NOMO-1 treated with dmso at 0.1 percent for 144 hours (cell line): ENCODE results near the gene PHF21A.
"Not testable (repeated sequence)": the region's sequence is repeated elsewhere in the genome, so short reads cannot be mapped to it uniquely, and the experiment has no call there.

Experiments
- DNase-seq: peaks from one replicate; lab custom pipeline; 2025; ENCODE audit not compliant: unreplicated experiment; lab: John Stamatoyannopoulos, UW

Gene PHF21A

DNA sequence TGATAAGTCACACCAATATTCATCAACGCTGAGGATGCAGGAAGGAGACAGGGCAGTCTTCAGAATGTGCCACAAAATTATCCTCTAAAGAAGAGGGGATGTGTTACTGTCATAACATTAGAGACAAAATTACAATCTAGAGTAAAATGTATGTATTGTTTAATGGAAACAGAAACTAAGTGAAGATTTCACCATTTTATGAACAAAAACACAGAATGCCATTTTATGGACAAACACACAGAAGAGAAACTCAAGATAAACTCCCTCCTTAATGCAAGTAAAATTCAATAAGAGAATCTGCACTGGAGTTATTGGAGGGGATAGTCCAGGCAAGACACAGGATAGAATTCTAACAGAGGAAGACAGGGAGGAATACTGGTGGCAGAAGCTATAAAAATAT lies 136.0 kb downstream of the PHF21A start:
- DNase-seq, result no peak

DNA sequence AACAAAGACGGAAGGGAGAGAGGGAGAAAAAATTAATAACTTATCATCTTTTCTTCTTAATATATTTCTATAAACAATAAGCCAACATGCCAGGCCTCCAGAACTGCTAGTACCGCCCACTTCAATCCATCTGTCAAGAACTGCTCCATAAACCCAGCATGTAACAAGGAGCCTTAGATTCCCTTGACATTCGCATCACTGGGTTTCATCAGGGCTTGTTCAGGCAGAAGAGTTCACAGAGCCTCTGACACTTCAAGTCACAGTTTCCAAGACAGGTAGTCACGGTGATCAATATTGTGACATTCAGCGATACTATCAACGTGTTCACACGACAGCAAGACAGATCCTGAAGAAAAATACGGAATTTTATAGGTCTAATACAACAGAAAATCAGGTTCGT lies 137.1 kb downstream of the PHF21A start:
- DNase-seq, result no peak

DNA sequence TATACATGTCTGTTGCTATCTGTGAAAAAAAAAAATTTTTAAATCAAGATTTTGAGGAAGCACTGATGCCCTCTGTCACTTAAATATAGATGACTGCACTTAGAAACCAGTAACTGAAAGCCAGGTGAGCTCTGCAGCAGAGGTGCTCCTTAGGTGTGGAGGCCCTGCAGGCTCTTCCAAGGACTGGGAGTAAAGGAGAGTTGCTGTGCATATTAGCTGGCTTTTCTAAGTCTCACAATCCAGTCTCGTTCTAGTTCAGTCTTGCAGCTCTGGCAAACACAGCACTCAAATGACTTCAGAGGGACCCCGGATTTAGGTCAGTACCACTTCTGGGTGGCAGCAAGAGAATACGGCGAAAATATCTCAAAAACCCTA lies 137.8 kb downstream of the PHF21A start:
- no peak for DNase-seq

DNA sequence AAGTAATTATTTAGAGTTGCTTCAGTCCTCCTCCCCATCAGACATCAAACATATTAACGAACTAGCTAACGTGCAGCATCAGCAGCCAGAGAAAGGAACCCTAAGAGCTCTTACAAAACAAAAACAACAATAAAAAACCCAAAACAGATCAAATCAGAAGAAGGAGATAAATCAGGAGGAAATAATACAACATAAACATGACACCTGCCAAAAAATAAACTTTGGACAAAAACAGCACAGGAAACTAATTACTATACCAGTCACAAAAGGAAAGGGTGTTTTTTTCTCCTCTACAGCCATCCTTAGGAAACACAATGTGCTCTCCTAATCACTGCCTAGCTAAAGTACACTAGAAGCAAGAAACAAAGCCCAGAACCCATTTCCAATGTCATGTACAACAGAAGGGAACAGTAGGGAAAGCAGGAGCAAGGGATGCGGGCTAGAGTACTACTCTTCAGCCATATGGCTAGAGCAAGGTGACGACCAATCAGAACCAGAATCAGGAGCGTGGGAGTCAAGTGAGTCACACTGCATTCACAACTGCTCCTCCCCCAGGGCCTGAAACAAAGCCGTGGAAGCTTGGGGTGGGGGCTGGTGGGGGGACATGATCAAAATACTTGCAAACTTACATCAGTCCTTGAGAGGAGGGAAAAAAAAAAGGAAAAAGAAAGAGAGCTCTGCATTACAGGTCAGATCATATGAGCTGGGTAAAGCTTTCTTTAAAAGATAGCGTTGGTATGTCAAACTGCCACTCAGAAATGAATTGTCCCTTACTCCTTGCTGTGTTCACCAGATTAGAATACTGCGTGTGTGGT lies 138.4 kb downstream of the PHF21A start:
- DNase-seq, result no peak

DNA sequence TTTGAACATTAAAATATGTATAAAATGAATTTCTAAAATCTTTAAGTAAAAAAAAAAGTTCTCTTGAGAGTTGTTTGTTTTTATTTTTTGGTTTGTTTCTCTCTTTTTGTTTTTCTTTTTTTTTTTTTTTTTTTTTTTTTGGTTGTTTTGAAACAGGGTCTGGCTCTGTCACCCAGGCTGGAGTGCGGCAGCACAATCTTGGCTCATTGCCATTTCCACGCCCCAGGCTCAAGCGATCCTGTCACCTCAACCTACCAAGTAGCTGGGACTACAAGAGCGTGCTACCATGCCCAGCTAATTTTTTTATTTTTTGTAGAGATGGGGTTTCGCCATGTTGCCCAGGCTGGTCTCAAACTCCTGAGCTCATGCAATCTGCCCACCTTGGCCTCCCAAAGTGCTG lies 139.4 kb downstream of the PHF21A start:
- DNase-seq, result not testable (repeated sequence)

DNA sequence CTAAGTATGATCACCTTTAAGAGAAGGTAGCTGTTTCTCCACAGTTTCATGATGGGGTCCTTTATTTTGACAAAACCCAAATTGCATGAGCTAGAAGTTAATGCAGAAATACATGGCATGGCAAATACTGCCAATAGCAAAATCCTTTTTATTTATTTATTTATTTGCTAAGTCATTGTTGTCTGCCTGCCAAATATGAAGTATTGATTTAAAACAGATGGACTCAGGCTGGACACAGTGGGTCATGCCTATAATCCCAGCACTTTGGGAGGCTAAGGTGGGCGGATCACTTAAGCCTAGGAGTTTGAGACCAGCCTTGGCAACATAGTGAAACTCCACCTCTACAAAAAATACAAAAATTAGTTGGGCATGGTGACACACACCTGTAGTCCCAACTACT lies 146.4 kb downstream of the PHF21A start:
- no peak for DNase-seq

DNA sequence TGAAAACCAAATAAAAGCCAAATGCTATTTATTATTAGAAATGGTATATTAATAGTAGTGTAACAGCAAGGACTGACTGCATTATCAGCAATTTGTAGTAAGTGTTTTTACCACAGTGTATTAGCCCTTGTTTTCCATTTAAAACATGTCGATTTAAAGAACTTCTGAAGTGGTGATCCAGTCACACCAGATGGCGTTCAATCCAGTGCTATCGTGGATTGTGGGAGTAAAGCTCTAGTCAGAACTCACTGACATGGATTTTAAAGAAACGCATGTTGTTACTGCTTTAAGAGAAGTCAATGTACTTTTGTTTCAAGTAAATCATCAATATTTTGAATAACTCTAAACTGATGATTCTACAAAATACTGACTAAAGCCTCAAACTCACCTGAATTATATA lies 147.7 kb downstream of the PHF21A start:
- DNase-seq, result no peak

DNA sequence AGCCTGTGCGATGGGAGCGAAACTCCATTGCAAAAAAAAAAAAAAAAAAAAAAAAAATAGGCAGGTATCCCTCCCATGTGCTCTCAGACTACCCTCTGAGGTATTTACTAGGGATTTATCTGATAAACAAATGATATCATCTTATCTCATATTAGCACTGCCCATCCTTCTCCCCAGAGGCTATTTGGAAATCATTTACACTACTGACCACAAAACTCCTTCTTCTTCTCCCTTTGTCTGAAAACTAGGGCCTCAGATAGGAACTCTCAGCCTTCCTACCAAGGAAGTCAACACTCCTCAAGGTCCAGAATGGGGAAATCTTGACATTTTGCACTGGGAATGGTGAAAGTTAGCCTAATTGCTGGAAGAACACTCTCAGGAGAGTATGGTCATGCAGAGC lies 152.4 kb downstream of the PHF21A start:
- no peak for DNase-seq

DNA sequence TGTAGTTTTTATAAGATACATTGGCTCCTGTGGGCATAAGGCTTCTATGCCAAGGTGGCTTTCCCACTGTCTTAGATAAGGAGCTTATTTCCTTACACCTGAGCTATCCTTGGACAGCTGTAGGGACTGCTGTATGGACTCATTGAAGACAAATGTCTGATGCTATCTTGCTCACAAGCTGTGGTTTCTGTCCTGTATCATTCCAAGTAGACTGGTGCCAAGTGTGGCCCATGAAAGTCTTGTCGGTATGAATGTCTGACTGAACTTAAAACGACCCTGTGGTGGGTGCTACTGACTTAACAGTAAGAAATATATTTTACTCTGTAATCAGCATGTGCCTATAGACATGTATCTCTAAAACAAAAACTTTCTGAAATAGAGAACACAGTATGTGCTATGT lies 153.7 kb downstream of the PHF21A start:
- no peak for DNase-seq

DNA sequence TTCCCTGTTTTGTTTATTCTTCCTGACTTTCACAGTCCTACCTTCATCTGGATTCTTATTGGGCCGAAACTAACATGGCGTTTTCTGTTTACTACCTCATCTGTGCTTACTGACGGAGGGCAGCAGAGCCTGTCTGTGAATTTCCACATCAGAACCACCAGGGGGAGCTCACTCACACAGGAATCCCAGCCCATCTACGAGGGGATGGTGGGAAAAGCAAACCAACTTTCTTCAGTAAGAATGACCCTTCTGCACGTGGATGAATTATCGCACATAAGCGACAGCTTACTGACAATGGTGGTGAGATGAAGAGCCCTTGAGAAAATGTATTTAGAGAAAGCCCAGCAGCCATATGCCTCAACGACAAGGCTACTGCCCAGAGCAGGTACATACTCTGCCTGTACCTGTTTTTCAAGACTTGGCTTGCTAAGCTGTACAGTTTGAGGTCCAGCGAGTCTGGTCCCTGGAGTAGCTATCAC lies 156.3 kb downstream of the PHF21A start:
- no peak for DNase-seq

DNA sequence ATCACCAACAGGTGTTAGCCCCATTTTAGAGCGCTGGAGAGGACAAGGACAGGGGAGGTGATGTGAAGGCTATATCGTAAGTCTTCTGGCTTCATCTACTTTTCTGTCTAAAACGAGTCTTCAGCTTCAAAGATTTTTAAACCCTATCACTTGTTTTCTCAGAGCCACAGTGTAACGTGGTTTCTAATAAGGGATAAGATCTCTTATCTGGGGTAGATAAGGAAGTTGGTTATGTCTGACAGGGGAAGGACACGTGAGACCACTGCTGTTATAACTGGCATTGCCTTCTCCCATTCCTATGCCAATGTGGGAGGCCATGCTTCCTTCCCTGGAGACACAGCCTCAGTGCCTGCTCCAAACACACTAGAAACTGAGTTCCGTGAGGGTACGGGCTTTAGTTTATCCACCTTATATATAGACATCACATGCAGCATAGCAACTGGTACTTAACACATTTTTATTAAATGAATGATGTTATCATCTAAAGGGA lies 159.5 kb downstream of the PHF21A start:
- no peak for DNase-seq

DNA sequence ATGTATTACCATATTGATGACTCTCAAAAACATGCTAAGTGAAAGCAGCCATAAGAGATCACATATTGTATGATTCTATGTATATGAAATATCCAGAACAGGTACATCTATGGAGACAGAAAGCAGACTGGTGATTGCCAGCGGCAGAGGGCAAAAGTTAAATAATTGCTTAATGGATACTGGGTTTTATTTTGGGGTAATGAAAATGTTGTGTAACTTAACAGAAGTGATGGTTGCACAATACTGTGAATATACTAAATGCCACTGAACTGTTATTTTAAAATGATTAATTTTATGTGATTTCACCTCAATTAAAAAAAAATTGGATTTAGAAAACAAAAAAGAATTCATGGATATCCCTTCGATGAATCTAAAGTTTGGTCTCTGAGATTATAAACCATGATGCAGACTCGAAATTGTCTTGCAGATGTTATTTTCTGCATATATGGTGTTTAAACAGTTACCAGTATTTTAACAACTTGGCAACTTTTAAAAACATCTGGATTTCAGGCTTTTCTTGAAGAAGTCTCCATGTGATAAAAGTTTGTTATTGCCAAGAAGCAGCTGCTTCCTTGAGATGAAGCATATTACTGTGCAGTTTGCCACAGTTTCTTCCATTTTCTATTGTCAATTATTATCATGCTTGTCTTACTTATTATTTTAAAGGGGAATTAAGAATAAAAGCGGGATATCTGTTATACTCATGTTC lies 160.7 kb downstream of the PHF21A start:
- DNase-seq, result no peak

DNA sequence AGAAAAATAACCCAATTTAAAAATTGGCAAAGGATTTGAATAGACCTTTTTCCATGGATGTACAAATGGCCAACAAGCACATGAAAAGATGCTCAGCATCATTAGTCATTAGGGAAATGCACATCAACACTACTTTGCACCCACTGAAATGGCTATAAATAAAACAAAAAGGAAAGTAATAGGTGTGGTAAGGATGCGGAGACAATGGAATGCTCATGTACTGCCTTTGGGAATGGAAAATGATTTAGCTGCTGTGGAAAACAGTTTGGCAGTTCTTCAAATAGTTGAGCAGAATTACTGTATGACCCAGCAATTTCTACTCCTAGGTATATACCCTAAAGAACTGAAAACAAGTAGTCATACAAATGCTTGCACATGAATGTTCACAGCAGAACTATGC lies 161.4 kb downstream of the PHF21A start:
- no peak for DNase-seq

DNA sequence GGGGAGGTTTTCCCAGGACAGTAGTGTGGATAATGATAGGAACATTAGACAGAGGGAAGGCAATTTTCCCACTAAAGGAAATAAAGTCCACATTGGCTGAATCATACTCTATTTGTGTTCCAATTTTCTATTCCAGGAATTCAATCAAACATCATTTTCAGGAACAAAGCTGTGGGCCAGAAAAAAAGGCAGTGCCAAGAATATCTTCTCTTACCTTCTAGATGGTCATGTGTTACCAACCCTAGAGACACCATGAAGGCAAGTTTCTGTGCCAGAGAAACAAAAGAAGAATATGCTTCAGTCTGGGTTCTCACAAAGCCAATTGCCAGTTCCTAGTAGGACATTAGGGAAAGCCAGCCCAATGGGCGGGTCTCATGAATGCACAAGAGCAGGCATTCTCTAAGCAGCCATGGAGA lies 171.3 kb downstream of the PHF21A start:
- DNase-seq, result no peak

DNA sequence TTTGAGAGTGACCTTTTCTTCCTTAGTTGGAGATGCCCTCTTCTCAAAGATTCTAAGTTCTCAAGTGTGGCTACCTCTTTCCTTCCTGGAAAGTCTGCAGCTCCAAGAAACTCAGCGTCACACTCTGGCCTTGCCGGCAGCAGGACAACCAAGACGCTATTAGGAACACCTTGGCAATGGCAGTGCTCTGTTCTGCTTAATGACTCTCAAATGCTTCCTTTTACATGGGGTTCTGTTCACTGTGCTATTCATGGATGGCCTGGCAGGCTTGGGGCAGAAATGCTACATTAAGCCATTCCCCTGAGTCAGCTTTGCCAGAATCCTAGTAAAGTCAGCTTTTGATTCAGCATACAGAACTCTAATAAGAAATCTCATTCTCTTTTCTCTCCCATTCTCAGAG lies 172.9 kb downstream of the PHF21A start:
- no peak for DNase-seq

DNA sequence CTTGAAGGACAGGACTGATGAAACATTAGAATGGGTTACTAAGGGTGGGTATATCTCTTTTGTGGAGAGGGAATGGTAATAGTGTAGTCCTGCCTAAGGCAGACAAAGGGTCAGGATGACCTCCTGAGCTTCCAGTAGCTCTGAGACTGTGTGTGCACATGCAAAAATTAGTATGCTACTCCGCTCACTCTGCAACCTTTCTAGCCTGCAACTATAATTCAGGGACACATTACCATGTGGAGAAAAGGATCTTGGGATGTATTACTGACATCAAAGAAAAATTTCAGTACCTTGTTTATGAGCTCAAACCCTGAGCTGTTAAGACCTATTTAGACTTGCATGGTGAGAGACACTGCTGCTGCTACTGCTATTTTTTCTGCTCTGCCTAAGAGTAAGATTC lies 173.4 kb downstream of the PHF21A start:
- no peak for DNase-seq

DNA sequence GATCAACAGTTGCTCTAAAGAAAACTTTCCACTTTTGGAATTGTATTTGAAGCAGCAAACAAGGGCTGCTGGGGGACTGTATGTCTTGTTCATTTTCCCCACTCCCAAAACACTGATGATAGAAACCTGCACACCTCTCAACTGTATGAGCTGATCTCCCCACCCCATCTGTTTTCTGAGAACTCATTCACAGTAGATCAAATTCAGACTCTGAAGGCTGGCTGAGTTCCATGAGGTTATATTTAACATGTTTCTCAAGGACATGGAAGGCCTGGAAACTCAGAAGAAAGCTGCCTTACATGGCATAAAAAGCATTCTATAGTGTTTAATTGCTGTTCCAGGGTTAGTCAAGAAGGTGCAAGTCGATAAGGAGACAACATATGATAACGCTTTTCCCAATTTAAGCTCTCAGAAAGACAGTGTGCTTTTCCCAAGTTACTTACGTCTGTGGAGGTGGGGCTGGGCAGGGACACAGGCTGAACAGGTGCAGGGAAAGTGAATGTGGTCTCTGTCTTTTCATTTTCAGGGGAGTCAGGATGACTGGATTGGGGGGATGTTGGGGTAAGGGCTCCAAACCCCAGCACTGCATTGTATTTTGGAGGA lies 175.8 kb downstream of the PHF21A start:
- DNase-seq, result no peak

DNA sequence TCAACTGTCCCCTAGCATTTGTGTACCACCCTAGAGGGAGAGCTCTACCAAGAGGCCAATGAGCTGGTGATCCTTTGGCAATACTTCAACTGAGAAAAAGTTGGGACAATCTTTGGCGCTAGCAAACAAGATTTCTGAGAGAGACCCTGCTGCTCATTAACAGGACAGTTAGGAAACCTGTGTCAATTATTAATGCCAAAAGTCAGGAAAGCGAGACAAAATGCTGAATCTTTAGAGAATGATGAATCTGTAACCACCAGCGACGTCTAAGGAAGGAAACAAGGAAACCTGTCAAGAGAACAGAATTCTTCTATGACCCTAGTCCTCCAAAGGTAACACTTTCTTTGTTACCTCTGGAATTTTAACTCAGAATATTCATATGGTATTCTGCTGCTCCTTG lies 178.9 kb downstream of the PHF21A start:
- DNase-seq, result no peak

DNA sequence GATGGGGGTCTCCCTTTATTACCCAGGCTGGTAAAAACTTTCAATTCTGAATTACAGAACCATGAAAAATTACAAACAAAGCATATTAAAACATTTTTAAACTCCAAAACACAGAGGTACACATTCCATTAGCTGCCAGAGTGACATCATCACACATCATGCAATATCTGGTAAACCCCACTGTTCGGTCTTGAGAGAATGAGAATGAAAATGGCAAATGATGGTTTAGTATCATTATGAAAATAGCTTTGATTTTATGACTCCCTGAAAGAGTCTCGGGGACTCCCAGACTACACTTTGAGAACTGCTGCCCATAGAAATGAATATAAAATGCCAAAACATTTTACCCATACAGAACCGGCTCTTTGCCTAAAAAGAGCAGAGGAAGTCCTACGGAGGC lies 180.0 kb downstream of the PHF21A start:
- DNase-seq, result no peak

DNA sequence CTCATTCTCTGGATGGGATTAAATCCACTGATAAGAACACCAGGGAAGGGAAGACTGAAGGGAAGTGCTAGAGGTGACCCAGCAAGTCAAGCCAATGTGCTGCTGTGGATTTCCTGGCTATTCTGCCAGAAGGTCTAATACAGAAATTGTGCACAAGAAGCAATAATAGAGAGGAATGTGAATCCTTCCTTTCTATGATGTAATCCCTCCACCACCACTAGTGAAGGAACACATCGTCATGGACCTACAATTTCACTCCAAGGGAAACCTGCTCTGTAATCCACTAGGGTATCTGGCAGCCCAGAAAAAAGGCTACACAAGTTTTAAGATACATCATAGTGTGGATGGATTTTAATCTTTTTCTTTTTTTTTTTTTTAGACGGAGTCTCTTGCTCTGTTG lies 181.4 kb downstream of the PHF21A start:
- DNase-seq, result no peak

DNA sequence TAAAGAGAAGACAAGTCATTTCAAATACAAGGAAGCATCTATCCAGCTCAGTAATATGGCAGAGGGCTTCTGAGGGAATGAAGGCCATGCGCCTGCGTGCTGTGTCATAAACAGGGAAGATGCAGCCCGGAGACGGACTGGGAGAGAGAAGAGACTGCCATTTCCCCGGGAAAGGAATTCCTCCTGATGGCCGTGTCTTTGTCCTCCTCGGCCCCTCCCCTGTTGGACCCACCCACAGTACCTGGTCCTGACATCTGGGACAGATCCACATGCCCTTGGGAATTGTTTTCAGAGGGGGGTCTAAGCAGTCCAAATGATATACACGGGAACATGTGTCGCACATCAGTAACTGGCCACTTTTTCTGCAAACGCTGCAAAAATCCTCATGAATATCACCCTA lies 183.3 kb downstream of the PHF21A start:
- DNase-seq, result no peak

DNA sequence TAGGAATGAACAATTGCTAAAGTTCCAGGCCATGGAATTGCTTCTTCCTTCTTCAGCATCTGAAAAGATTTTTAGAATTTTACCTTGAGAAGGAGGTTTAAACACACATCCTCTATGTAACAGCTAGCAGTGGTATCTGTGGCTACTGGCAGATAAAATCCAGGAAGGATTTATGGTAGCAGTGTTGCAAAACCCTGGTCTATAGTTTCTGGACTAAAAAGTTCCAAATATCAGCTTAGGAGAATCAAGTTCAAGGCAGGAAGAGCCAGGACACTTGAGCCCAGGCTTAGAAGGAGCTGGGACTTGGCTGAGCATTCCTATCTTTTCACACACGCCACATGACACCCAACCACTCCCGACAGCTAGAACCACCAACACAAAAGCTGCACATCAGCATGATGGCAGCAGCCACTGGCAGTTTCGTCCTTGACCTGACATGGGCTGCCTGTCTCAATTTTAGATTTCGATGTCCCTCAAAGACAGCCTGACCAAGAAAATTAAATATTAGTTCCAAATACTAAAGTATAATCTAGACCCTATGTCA lies 184.7 kb downstream of the PHF21A start:
- no peak for DNase-seq
